ENCODE data around the gene SMG1.
"Not testable (repeated sequence)": the region's sequence is repeated elsewhere in the genome, so short reads cannot be mapped to it uniquely, and the experiment has no call there.

- TF ChIP-seq EZH2phosphoT487 (conservative IDR thresholded peaks at IDR 0.05; ENCODE audit: low read length); CTCF (IDR thresholded peaks at IDR 0.05; ENCODE audit: insufficient read depth, low read length, poor library complexity, severe bottlenecking): not testable (repeated sequence)
Measured at GRCh38 chr16:18774651-18775050, 151.6 kb downstream of the SMG1 start.

Measured in SU-DHL-6 (cell line).